ENCODE data around the gene TPBG.

GRCh38 chr6:82415820-82416219 is 52.2 kb downstream of the TPBG start:
- TF ChIP-seq REST (IDR thresholded peaks at IDR 0.05; ENCODE audit: low read depth) (no peak), TAF1 (IDR thresholded peaks at IDR 0.05; ENCODE audit: low read depth) (no peak), MAX (IDR thresholded peaks at IDR 0.05) (no peak), EP300 (IDR thresholded peaks at IDR 0.05; ENCODE audit: borderline replicate concordance) (no peak), USF1 (IDR thresholded peaks at IDR 0.05) (no peak), CEBPB (IDR thresholded peaks at IDR 0.05) (no peak), NFIC (IDR thresholded peaks at IDR 0.05) (no peak), TEAD4 (IDR thresholded peaks at IDR 0.05) (no peak), CREB1 (IDR thresholded peaks at IDR 0.05; ENCODE audit: low read depth) (no peak), RAD21 (IDR thresholded peaks at IDR 0.05; ENCODE audit: low read depth) (no peak)
